SK-N-SH (cell line): Measurements from ENCODE around the gene IGF2R. TPM values are rescaled to one million over a fixed set of nuclear protein-coding genes. Genes with fewer than 3 reads are reported as not detected.

Source experiments
- CTCF ChIA-PET: fragments of 300-600, 350-600 bp; formaldehyde crosslinking; extraction: SDS; loops from one replicate; lab custom pipeline; 2021; lab: Yijun Ruan, JAX
- POLR2A ChIA-PET: fragments of 350-600 bp; sonication (Branson Sonifier 250); formaldehyde crosslinking; extraction: SDS; loops from one replicate; lab custom pipeline; 2020; ENCODE audit warnings: antibody characterized with exemption, inconsistent platforms; lab: Yijun Ruan, JAX
- DNase-seq: peaks from one replicate; pipeline ENCODE4 v3.0.0; 2012
- H2AFZ ChIP-seq: fragments of 200-600 bp; sonication (generic); 2 replicates; pipeline ENCODE4 v1.8.1; 2016; ENCODE audit warnings: antibody characterized with exemption, mild to moderate bottlenecking, low read depth
- H3F3A ChIP-seq: fragments of 200-600 bp; sonication (generic); replicated peaks from 2 replicates; pipeline ENCODE3; 2016; ENCODE audit warnings: antibody characterized with exemption, mild to moderate bottlenecking; ENCODE audit not compliant: insufficient read depth
- H3K27ac ChIP-seq, 2 experiments: fragments of 200-500 bp in 1 of 2; fragments of 200-600 bp in 1 of 2; sonication (Bioruptor generic) in 1 of 2; sonication (generic), shearing (Covaris generic) in 1 of 2; 2 replicates each; pipeline versions ENCODE4 v1.5.1 to v1.6.1; 2014 to 2016; ENCODE audit warnings: low read depth in 2 of 2, inconsistent platforms in 1 of 2, low read length in 1 of 2, mild to moderate bottlenecking in 1 of 2, mixed read lengths in 1 of 2
- H3K27me3 ChIP-seq: fragments of 200-600 bp; sonication (generic), shearing (Covaris generic); 2 replicates; pipeline ENCODE4 v1.6.1; 2016; ENCODE audit warnings: mixed run types; ENCODE audit not compliant: insufficient read depth
- H3K36me3 ChIP-seq, 2 experiments: fragments of 200-500 bp in 1 of 2; fragments of 200-600 bp in 1 of 2; sonication (Bioruptor generic) in 1 of 2; sonication (generic) in 1 of 2; replicated peaks in 1 of 2; 2 replicates each; pipeline versions ENCODE3 to v1.5.1; 2014 to 2016; ENCODE audit warnings: low read length in 1 of 2, mild to moderate bottlenecking in 1 of 2; ENCODE audit not compliant: insufficient read depth in 2 of 2, control insufficient read depth in 1 of 2
- H3K4me1 ChIP-seq, 2 experiments: fragments of 200-500 bp in 1 of 2; fragments of 200-600 bp in 1 of 2; sonication (Bioruptor generic) in 1 of 2; sonication (generic), shearing (Covaris generic) in 1 of 2; 2 replicates each; pipeline versions ENCODE4 v1.5.1 to v1.6.1; 2014 to 2016; ENCODE audit warnings: low read depth in 1 of 2, low read length in 1 of 2, mixed run types in 1 of 2; ENCODE audit not compliant: insufficient read depth in 2 of 2, control insufficient read depth in 1 of 2
- H3K4me2 ChIP-seq: fragments of 200-600 bp; sonication (generic), shearing (Covaris generic); 2 replicates; pipeline ENCODE4 v1.6.1; 2017; ENCODE audit warnings: mixed run types
- H3K4me3 ChIP-seq, 2 experiments: fragments of 200-500 bp in 1 of 2; fragments of 200-600 bp in 1 of 2; sonication (Bioruptor generic) in 1 of 2; sonication (generic), shearing (Covaris generic) in 1 of 2; 2 replicates each; pipeline versions ENCODE4 v1.5.1 to v1.8.1; 2014 to 2016; ENCODE audit warnings: low read depth in 2 of 2, inconsistent platforms in 1 of 2, low read length in 1 of 2, mild to moderate bottlenecking in 1 of 2, mixed read lengths in 1 of 2, moderate library complexity in 1 of 2
- H3K79me2 ChIP-seq: fragments of 200-600 bp; sonication (generic); 2 replicates; pipeline ENCODE4 v1.8.1; 2017; ENCODE audit warnings: mild to moderate bottlenecking; ENCODE audit not compliant: insufficient read depth
- H3K9ac ChIP-seq: fragments of 200-600 bp; sonication (generic); 2 replicates; pipeline ENCODE4 v1.6.1; 2017; ENCODE audit warnings: mixed run types
- H3K9me2 ChIP-seq: fragments of 200-600 bp; sonication (generic); 2 replicates; pipeline ENCODE4 v1.6.1; 2017; ENCODE audit warnings: mixed run types
- H3K9me3 ChIP-seq: fragments of 200-600 bp; sonication (generic); 2 replicates; pipeline ENCODE4 v1.6.1; 2017; ENCODE audit warnings: mixed run types, mild to moderate bottlenecking, moderate library complexity
- H4K20me1 ChIP-seq: fragments of 200-600 bp; sonication (generic); 2 replicates; pipeline ENCODE4 v1.6.1; 2017; ENCODE audit warnings: mild to moderate bottlenecking, mixed run types; ENCODE audit not compliant: insufficient read depth
- FOSL2 ChIP-seq: IDR thresholded peaks from 2 replicates; pipeline ENCODE4 v1.4.0; 2012; ENCODE audit warnings: low read depth, mild to moderate bottlenecking, moderate library complexity, borderline replicate concordance
- FOXM1 ChIP-seq: IDR thresholded peaks from 2 replicates; pipeline ENCODE4 v1.4.0; 2012; ENCODE audit warnings: low read depth, mild to moderate bottlenecking
- MXI1 ChIP-seq: IDR thresholded peaks from 2 replicates; pipeline ENCODE4 v1.6.1; 2012; ENCODE audit warnings: mild to moderate bottlenecking, low read depth, low read length, improper control_type of control experiment
- NFIC ChIP-seq: IDR thresholded peaks from 2 replicates; pipeline ENCODE4 v1.4.0; 2012; ENCODE audit warnings: borderline replicate concordance
- NRF1 ChIP-seq: IDR thresholded peaks from 2 replicates; pipeline ENCODE4 v1.6.1; 2012; ENCODE audit warnings: low read depth, mild to moderate bottlenecking, low read length
- POLR2AphosphoS5 ChIP-seq: IDR thresholded peaks from 2 replicates; pipeline ENCODE4 v1.6.1; 2012; ENCODE audit warnings: low read depth, low read length
- RCOR1 ChIP-seq: fragments of 150-350 bp; IDR thresholded peaks from 2 replicates; pipeline ENCODE4 v1.6.1; 2017; ENCODE audit warnings: antibody characterized with exemption, low read length
- RXRA ChIP-seq: IDR thresholded peaks from 2 replicates; pipeline ENCODE4 v1.4.0; 2012; ENCODE audit warnings: low read depth, mild to moderate bottlenecking, borderline replicate concordance
- WGBS: methylation state at CpG from one replicate; pipeline ENCODE4 v1.1.6; 2017; ENCODE audit warnings: low lambda C conversion rate; 5-methylcytosine and 5-hydroxymethylcytosine counted together
- polyA plus RNA-seq, 3 experiments: library from polyadenylated mRNA; depleted of rRNA; stranded (reverse); fragments of >200 nt; gene quantifications; 2 replicates each; pipeline ENCODE4 v1.2.3, GENCODE V29; 2012
- TF ChIP-seq, protein P1 (sequence below): IDR thresholded peaks from 2 replicates; pipeline ENCODE4 v1.4.0; 2012; ENCODE audit warnings: low read depth, borderline replicate concordance
- TF ChIP-seq, protein P2 (sequence below): IDR thresholded peaks from 2 replicates; pipeline ENCODE4 v1.4.0; 2012; ENCODE audit warnings: low read depth

Gene IGF2R
- polyA plus RNA-seq, 1 of the 3 experiments (the other 2 are of a cell fraction) = 45.0 TPM

DNA sequence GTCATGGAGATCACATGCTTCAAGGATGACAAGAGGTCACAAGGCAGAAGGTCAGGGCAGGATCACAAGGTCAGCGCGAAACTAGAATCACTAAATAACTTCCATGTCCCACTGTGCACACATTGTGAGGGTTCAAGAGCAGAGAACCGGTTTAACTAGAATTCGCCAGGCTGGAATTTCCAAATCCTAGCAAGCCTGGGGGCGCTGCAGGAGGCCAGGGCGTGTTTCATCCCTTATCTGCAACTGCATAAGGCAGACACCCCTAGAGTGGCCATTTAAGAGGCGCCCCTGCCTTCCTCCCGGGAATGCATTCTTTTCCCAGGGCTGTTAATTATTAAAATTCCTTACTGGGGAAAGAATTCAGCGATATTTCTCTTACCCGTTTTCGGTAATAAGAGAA, 112.5 kb downstream of the IGF2R start:
- Histone ChIP-seq H3K79me2 (no peaks in the 10 kb centered on the region), H3F3A (no peaks in the 10 kb centered on the region), H3K9ac (no peak overlapping the region), H2AFZ (no peak overlapping the region), H3K36me3 (peaks cover 19 to 71% of the 10 kb centered on the region in 2 experiments), H4K20me1 (no peaks in the 10 kb centered on the region), H3K27me3 (no peaks in the 10 kb centered on the region), H3K27ac (no peak overlapping the region), H3K9me3 (no peaks in the 10 kb centered on the region), H3K9me2 (no peaks in the 10 kb centered on the region), H3K4me2 (no peak overlapping the region), H3K4me3 (no peak overlapping the region), H3K4me1 (peaks cover 0 to 9% of the 10 kb centered on the region in 2 experiments; a peak in 1 of 4 replicates)
- ChIA-PET POLR2A (no interaction called here), CTCF (interaction anchor here (0.6 kb wide), 1 partner anchor 271 kb away, joined by 3 read pairs; no protein-coding TSS in a partner anchor)
- 95% methylated on average over 10 of the region's 11 CpGs for WGBS
- no peak for DNase-seq
- no peak for TF ChIP-seq RXRA
- TF ChIP-seq FOXM1 = no peak
- no peak for TF ChIP-seq NRF1
- TF ChIP-seq, protein P1, sequence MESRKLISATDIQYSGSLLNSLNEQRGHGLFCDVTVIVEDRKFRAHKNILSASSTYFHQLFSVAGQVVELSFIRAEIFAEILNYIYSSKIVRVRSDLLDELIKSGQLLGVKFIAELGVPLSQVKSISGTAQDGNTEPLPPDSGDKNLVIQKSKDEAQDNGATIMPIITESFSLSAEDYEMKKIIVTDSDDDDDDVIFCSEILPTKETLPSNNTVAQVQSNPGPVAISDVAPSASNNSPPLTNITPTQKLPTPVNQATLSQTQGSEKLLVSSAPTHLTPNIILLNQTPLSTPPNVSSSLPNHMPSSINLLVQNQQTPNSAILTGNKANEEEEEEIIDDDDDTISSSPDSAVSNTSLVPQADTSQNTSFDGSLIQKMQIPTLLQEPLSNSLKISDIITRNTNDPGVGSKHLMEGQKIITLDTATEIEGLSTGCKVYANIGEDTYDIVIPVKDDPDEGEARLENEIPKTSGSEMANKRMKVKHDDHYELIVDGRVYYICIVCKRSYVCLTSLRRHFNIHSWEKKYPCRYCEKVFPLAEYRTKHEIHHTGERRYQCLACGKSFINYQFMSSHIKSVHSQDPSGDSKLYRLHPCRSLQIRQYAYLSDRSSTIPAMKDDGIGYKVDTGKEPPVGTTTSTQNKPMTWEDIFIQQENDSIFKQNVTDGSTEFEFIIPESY = no peak

DNA sequence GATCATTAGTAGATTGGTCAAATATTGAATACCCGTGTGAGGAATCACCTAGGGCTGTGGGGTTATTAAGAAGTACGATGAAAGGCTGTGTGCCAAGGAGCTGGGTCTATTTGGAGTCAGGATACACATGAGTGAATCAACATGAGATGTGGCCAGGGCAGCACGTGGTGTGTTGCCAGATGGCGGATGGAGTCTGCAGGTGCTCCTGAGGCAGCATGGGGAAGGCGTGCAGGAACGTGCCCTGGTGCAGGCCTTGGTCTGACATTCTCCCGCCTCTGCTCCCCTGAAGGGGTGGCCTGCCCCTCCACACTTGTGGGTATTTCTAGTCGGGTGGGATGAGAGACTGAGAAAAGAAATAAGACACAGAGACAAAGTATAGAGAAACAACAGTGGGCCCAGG, 113.7 kb downstream of the IGF2R start:
- H3K27ac ChIP-seq = no peak overlapping the region
- H3F3A ChIP-seq = no peaks in the 10 kb centered on the region
- TF ChIP-seq MXI1 (no peak), NFIC (no peak), RCOR1 (no peak)
- CTCF ChIA-PET = interaction anchor here (1.4 kb wide), 1 partner anchor 24 kb away, joined by 3 read pairs; no protein-coding TSS in a partner anchor
- H3K27me3 ChIP-seq = no peaks in the 10 kb centered on the region
- H4K20me1 ChIP-seq = no peaks in the 10 kb centered on the region
- no peaks in the 10 kb centered on the region for H3K79me2 ChIP-seq
- H3K9ac ChIP-seq = no peak overlapping the region
- no peak overlapping the region for H3K4me3 ChIP-seq
- POLR2A ChIA-PET = no interaction called here
- no peak for DNase-seq
- no peaks in the 10 kb centered on the region for H3K9me3 ChIP-seq
- H2AFZ ChIP-seq = no peak overlapping the region
- peaks cover 19 to 72% of the 10 kb centered on the region in 2 experiments for H3K36me3 ChIP-seq
- H3K4me2 ChIP-seq = no peak overlapping the region
- H3K9me2 ChIP-seq = no peaks in the 10 kb centered on the region
- 88% methylated on average over 7 of the region's 8 CpGs for WGBS
- no peaks in the 10 kb centered on the region; a peak in 1 of 4 replicates for H3K4me1 ChIP-seq

DNA sequence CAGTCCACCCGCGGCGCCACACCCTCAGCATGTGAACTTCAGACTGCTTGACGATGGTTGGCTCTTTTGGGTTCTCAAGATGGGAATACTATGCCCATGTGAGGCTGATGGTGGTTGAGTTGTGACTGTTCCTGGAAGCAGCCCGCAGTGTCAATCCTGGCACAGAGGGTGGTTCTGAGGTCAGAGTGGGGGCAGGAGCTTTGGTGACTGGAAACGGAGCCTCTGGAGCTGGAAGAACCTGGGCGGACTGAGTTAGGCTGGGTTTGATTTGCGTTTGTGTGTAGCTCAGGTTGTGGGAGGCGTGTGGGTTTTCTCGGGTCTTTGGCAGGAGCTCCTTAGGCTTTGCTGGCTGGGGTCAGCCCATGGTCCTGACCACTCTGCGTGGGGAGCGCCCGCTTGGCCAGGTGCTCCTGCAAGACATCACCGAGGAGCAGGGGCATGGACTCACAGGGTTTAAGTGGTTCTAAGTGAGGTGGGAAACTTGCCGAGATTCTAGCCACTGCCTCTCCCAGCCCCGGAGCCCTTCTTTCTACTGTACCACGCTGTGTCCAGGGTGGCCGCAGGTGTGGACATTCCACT, 115.4 kb downstream of the IGF2R start:
- Histone ChIP-seq H3K4me1 (no peaks in the 10 kb centered on the region; a peak in 1 of 4 replicates), H2AFZ (no peak overlapping the region), H3K9ac (no peak overlapping the region), H3K27ac (no peak overlapping the region), H3K79me2 (no peaks in the 10 kb centered on the region), H3K9me2 (no peaks in the 10 kb centered on the region), H4K20me1 (0 out of 2 replicates have a peak, but pooled peaks cover 3% of the 10 kb centered on the region), H3K4me2 (no peak overlapping the region), H3K27me3 (no peaks in the 10 kb centered on the region), H3F3A (no peaks in the 10 kb centered on the region), H3K9me3 (no peaks in the 10 kb centered on the region), H3K36me3 (peaks cover 26 to 63% of the 10 kb centered on the region in 2 experiments), H3K4me3 (no peak overlapping the region)
- TF ChIP-seq POLR2AphosphoS5 = no peak
- TF ChIP-seq FOSL2 = no peak
- TF ChIP-seq, protein P2, sequence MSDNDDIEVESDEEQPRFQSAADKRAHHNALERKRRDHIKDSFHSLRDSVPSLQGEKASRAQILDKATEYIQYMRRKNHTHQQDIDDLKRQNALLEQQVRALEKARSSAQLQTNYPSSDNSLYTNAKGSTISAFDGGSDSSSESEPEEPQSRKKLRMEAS = no peak
- TF ChIP-seq RXRA = no peak
- DNase-seq = no peak
- POLR2A ChIA-PET = no interaction called here
- 94% methylated on average over 13 of the region's 18 CpGs for WGBS
- CTCF ChIA-PET = interaction anchor here (0.9 to 1.4 kb wide), 2 partner anchors 23 to 65 kb away, joined by 3 read pairs; no protein-coding TSS in a partner anchor
